Measurements from ENCODE around the gene PTPN6.

PTPN6 gene

GRCh38 chr12:6944381-6945186 is 6.6 kb upstream of the PTPN6 start:
- peak overlapping the region; percentile 69 for H3K4me3 ChIP-seq (ENCODE audit: low read depth, low read length)
- in situ Hi-C loops (cut with HindIII; ENCODE audit: low sequenced_read_pairs): no loop called here
- peak; percentile 85 for DNase-seq (ENCODE audit: low read depth)
- TF ChIP-seq CTCF (IDR thresholded peaks at IDR 0.05; ENCODE audit: low read depth, low read length, missing control alignments): peak; percentile 77

GRCh38 chr12:6945613-6946012 is 5.5 kb upstream of the PTPN6 start:
- in situ Hi-C loops (cut with HindIII; ENCODE audit: low sequenced_read_pairs): no loop called here
- H3K4me3 ChIP-seq (ENCODE audit: low read depth, low read length): no peak overlapping the region
- TF ChIP-seq CTCF (IDR thresholded peaks at IDR 0.05; ENCODE audit: low read depth, low read length, missing control alignments): no peak
- DNase-seq (ENCODE audit: low read depth): no peak

DNA sequence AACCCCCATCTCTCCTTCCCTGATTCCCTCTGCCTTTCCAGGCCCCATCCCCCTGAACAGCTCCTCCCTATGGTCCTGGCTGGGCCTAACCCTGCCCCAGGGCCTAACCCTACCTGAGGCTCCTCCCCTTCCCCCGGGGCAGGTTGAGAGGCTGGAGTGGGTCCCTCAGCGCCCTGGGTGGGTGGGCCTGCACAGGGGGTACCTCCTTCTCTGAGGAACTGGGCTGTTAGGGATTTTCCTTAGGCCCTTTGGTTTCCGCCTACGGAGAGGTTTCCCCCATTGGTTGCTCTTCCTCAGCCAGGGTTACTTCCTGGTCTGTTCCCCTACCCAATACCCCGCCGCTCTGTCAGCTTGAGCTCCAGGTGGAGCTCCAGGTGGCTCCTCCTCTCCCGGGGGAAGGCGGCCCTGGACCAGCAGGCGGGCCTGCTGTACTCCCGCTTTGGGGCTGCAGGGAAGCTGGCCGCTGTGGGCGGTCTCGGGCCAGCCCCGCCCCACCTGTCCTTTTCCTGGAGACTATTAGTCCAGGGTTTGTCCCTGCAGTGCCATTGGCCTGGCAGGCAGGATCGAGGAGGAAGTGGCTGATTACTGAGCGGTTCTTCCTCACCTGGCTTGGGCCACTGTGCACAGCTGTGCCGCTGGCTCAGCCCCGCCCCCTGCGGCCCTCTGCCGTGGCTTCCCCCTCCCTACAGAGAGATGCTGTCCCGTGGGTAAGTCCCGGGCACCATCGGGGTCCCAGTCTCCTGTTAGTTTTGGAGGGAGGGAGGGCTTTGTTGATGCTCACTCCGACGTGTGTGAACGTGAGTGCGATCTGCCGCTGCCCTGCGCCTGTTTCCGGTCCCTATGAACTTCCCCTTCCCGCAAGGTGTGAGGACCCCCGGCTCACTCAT is 4.9 kb upstream of the PTPN6 start:
- no peak for TF ChIP-seq CTCF (IDR thresholded peaks at IDR 0.05; ENCODE audit: low read depth, low read length, missing control alignments)
- no peak for DNase-seq (ENCODE audit: low read depth)
- in situ Hi-C loops (cut with HindIII; ENCODE audit: low sequenced_read_pairs): no loop called here
- H3K4me3 ChIP-seq (ENCODE audit: low read depth, low read length): no peak overlapping the region

DNA sequence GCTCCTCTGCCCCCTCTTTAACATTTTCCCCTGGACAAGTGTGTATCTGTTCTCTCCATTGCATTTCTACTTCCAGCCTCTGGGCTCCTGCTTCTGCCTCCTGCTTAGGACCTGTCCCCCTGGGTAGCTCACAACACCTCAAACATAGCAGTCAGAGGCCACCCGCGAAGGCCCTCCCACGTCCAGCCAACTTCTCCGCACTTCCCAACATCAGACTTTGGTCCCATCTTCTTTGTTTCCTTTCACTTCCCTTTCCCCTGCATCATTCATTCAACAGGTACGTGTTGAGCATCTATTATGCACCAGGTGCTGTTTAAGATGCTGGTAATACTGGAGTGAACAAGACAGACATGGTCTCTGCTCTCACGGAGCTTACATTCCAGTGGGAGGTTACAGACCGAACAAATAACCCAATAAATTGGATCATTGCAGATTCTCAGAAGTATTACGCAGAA is 4.2 kb upstream of the PTPN6 start:
- TF ChIP-seq CTCF (IDR thresholded peaks at IDR 0.05; ENCODE audit: low read depth, low read length, missing control alignments): no peak
- in situ Hi-C loops (cut with HindIII; ENCODE audit: low sequenced_read_pairs): no loop called here
- H3K4me3 ChIP-seq (ENCODE audit: low read depth, low read length): no peak overlapping the region
- no peak for DNase-seq (ENCODE audit: low read depth)

GRCh38 chr12:6947615-6948014 is 3.5 kb upstream of the PTPN6 start:
- no peak for DNase-seq (ENCODE audit: low read depth)
- TF ChIP-seq CTCF (IDR thresholded peaks at IDR 0.05; ENCODE audit: low read depth, low read length, missing control alignments): no peak
- in situ Hi-C loops (cut with HindIII; ENCODE audit: low sequenced_read_pairs): no loop called here
- H3K4me3 ChIP-seq (ENCODE audit: low read depth, low read length): no peak overlapping the region

DNA sequence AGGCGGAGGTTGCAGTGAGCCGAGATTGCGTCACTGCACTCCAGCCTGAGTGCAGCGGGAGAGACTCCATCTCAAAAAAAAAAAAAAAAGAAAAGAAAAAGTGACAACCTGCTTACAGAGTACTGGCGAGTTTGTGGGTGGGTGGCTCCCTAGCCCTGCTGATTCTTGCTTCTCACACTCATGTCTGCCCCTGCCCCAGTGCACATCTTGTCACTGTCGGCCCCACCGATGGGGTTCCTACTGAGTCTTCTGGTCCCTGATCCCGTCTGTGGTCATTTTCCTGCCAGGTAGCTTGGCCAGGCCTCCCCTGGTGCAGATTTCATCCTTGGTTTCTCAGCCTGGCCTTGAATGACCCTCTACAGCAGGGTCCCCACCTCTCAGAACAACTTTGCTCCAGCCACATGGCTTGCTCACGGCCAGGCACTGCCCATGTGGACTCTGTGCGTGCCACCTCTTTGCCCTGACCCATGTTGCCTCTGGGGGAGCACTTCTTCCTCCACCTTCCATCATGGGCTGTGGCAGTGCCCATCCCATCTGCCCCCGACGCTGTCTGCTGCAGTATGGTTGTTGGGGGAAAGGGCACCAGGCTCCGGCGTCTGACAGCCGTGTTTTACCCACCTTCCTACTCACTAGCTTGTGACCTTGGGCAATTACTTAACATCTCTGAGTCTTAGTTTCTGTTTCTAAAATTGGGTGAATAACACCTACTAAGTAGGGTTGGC is 2.1 kb upstream of the PTPN6 start:
- DNase-seq (ENCODE audit: low read depth): no peak
- in situ Hi-C loops (cut with HindIII; ENCODE audit: low sequenced_read_pairs): no loop called here
- H3K4me3 ChIP-seq (ENCODE audit: low read depth, low read length): no peak overlapping the region
- no peak for TF ChIP-seq CTCF (IDR thresholded peaks at IDR 0.05; ENCODE audit: low read depth, low read length, missing control alignments)

Measured in astrocyte of the cerebellum (primary cell).